Measurements from ENCODE around the gene KRT10.
"Not testable (repeated sequence)": the region's sequence is repeated elsewhere in the genome, so short reads cannot be mapped to it uniquely, and the experiment has no call there.

KRT10 gene

GRCh38 chr17:40825599-40825998 lies 3.2 kb upstream of the KRT10 start:
- no peaks in the 10 kb centered on the region for H3K27me3 ChIP-seq (ENCODE audit: insufficient read depth, low read length)
- no peak overlapping the region for H3K4me3 ChIP-seq (ENCODE audit: low read length)
- peaks cover 3% of the 10 kb centered on the region for H3K36me3 ChIP-seq (ENCODE audit: insufficient read depth, low read length)
- no peak overlapping the region for H2AFZ ChIP-seq (ENCODE audit: low read depth, low read length)
- H3K9me3 ChIP-seq (ENCODE audit: low read length): peaks cover 2% of the 10 kb centered on the region
- H3K4me1 ChIP-seq (ENCODE audit: insufficient read depth, low read length): no peaks in the 10 kb centered on the region

GRCh38 chr17:40824015-40824832 lies 1.8 kb upstream of the KRT10 start:
- Histone ChIP-seq H3K36me3 (ENCODE audit: insufficient read depth, low read length) (peaks cover 3% of the 10 kb centered on the region), H2AFZ (ENCODE audit: low read depth, low read length) (no peak overlapping the region), H3K4me3 (ENCODE audit: low read length) (no peak overlapping the region), H3K27me3 (ENCODE audit: insufficient read depth, low read length) (no peaks in the 10 kb centered on the region), H3K4me1 (ENCODE audit: insufficient read depth, low read length) (peaks cover 4% of the 10 kb centered on the region), H3K9me3 (ENCODE audit: low read length) (no peaks in the 10 kb centered on the region)

GRCh38 chr17:40821536-40821935 lies 878 bp downstream of the KRT10 start:
- Histone ChIP-seq H3K36me3 (ENCODE audit: insufficient read depth, low read length) (peaks cover 15% of the 10 kb centered on the region), H3K27me3 (ENCODE audit: insufficient read depth, low read length) (no peaks in the 10 kb centered on the region), H3K4me3 (ENCODE audit: low read length) (no peak overlapping the region), H3K9me3 (ENCODE audit: low read length) (no peaks in the 10 kb centered on the region), H3K4me1 (ENCODE audit: insufficient read depth, low read length) (peaks cover 9% of the 10 kb centered on the region), H2AFZ (ENCODE audit: low read depth, low read length) (no peak overlapping the region)

GRCh38 chr17:40820228-40820838 lies 2.1 kb downstream of the KRT10 start:
- H3K4me1 ChIP-seq (ENCODE audit: insufficient read depth, low read length): peaks cover 9% of the 10 kb centered on the region
- H3K4me3 ChIP-seq (ENCODE audit: low read length): peak overlapping the region; percentile 99
- H3K9me3 ChIP-seq (ENCODE audit: low read length): no peaks in the 10 kb centered on the region

GRCh38 chr17:40819528-40820125 lies 2.8 kb downstream of the KRT10 start:
- H3K9me3 ChIP-seq (ENCODE audit: low read length): no peaks in the 10 kb centered on the region
- no peaks in the 10 kb centered on the region for H3K27me3 ChIP-seq (ENCODE audit: insufficient read depth, low read length)
- peak overlapping the region; percentile 98 for H2AFZ ChIP-seq (ENCODE audit: low read depth, low read length)
- peaks cover 16% of the 10 kb centered on the region for H3K36me3 ChIP-seq (ENCODE audit: insufficient read depth, low read length)
- peak overlapping the region; percentile 99 for H3K4me3 ChIP-seq (ENCODE audit: low read length)
- H3K4me1 ChIP-seq (ENCODE audit: insufficient read depth, low read length): peaks cover 9% of the 10 kb centered on the region

More at GRCh38 chr17:40820228-40820838, 2.1 kb downstream of the KRT10 start:
- H3K27me3 ChIP-seq (ENCODE audit: insufficient read depth, low read length): no peaks in the 10 kb centered on the region
- H3K36me3 ChIP-seq (ENCODE audit: insufficient read depth, low read length): peaks cover 16% of the 10 kb centered on the region
- H2AFZ ChIP-seq (ENCODE audit: low read depth, low read length): no peak overlapping the region

GRCh38 chr17:40818733-40819527 lies 3.5 kb downstream of the KRT10 start:
- H3K36me3 ChIP-seq (ENCODE audit: insufficient read depth, low read length): peaks cover 16% of the 10 kb centered on the region
- H3K4me3 ChIP-seq (ENCODE audit: low read length): peak overlapping the region; percentile 99
- peak overlapping the region; percentile 98 for H2AFZ ChIP-seq (ENCODE audit: low read depth, low read length)
- H3K9me3 ChIP-seq (ENCODE audit: low read length): no peaks in the 10 kb centered on the region
- H3K4me1 ChIP-seq (ENCODE audit: insufficient read depth, low read length): peaks cover 9% of the 10 kb centered on the region
- H3K27me3 ChIP-seq (ENCODE audit: insufficient read depth, low read length): no peaks in the 10 kb centered on the region

- H3K4me1 ChIP-seq (ENCODE audit: insufficient read depth, low read length): peaks cover 9% of the 10 kb centered on the region
- peak overlapping the region; percentile 98 for H2AFZ ChIP-seq (ENCODE audit: low read depth, low read length)
- H3K36me3 ChIP-seq (ENCODE audit: insufficient read depth, low read length): peaks cover 16% of the 10 kb centered on the region
- H3K9me3 ChIP-seq (ENCODE audit: low read length): no peaks in the 10 kb centered on the region
- H3K27me3 ChIP-seq (ENCODE audit: insufficient read depth, low read length): no peaks in the 10 kb centered on the region
- peak overlapping the region; percentile 99 for H3K4me3 ChIP-seq (ENCODE audit: low read length)
Observed at GRCh38 chr17:40818343-40818732, 4.1 kb downstream of the KRT10 start.

GRCh38 chr17:40817103-40817682 lies 5.2 kb downstream of the KRT10 start:
- Histone ChIP-seq H3K36me3 (ENCODE audit: insufficient read depth, low read length) (peaks cover 13% of the 10 kb centered on the region), H3K4me3 (ENCODE audit: low read length) (no peak overlapping the region)

GRCh38 chr17:40816569-40816968 lies 5.8 kb downstream of the KRT10 start:
- Histone ChIP-seq H3K4me3 (ENCODE audit: low read length) (no peak overlapping the region), H3K27me3 (ENCODE audit: insufficient read depth, low read length) (no peaks in the 10 kb centered on the region), H3K4me1 (ENCODE audit: insufficient read depth, low read length) (peaks cover 9% of the 10 kb centered on the region), H3K36me3 (ENCODE audit: insufficient read depth, low read length) (peaks cover 13% of the 10 kb centered on the region), H2AFZ (ENCODE audit: low read depth, low read length) (no peak overlapping the region), H3K9me3 (ENCODE audit: low read length) (no peaks in the 10 kb centered on the region)

More at GRCh38 chr17:40817103-40817682, 5.2 kb downstream of the KRT10 start:
- Histone ChIP-seq H3K4me1 (ENCODE audit: insufficient read depth, low read length) (peaks cover 9% of the 10 kb centered on the region), H3K27me3 (ENCODE audit: insufficient read depth, low read length) (no peaks in the 10 kb centered on the region), H2AFZ (ENCODE audit: low read depth, low read length) (no peak overlapping the region), H3K9me3 (ENCODE audit: low read length) (no peaks in the 10 kb centered on the region)

GRCh38 chr17:40815381-40815780 lies 7.0 kb downstream of the KRT10 start:
- Histone ChIP-seq H3K4me3 (ENCODE audit: low read length) (no peak overlapping the region), H3K9me3 (ENCODE audit: low read length) (no peaks in the 10 kb centered on the region), H3K4me1 (ENCODE audit: insufficient read depth, low read length) (peaks cover 9% of the 10 kb centered on the region), H2AFZ (ENCODE audit: low read depth, low read length) (no peak overlapping the region), H3K36me3 (ENCODE audit: insufficient read depth, low read length) (peaks cover 13% of the 10 kb centered on the region), H3K27me3 (ENCODE audit: insufficient read depth, low read length) (no peaks in the 10 kb centered on the region)

- H3K36me3 ChIP-seq (ENCODE audit: insufficient read depth, low read length): peaks cover 13% of the 10 kb centered on the region
- H3K27me3 ChIP-seq (ENCODE audit: insufficient read depth, low read length); H3K9me3 ChIP-seq (ENCODE audit: low read length); H3K4me1 ChIP-seq (ENCODE audit: insufficient read depth, low read length); H3K4me3 ChIP-seq (ENCODE audit: low read length); H2AFZ ChIP-seq (ENCODE audit: low read depth, low read length): not testable (repeated sequence)
Observed at GRCh38 chr17:40814657-40815056, 7.8 kb downstream of the KRT10 start.

GRCh38 chr17:40813804-40814203 lies 8.6 kb downstream of the KRT10 start:
- Histone ChIP-seq H3K9me3 (ENCODE audit: low read length) (no peaks in the 10 kb centered on the region), H3K36me3 (ENCODE audit: insufficient read depth, low read length) (peaks cover 13% of the 10 kb centered on the region), H2AFZ (ENCODE audit: low read depth, low read length) (no peak overlapping the region), H3K4me1 (ENCODE audit: insufficient read depth, low read length) (peaks cover 5% of the 10 kb centered on the region), H3K4me3 (ENCODE audit: low read length) (no peak overlapping the region), H3K27me3 (ENCODE audit: insufficient read depth, low read length) (peaks cover 3% of the 10 kb centered on the region)
